ENCODE results near the gene SPATS2L.
A peak's percentile ranks its signal among the peaks of the same experiment; 100 is the strongest.

The SPATS2L gene

DNA sequence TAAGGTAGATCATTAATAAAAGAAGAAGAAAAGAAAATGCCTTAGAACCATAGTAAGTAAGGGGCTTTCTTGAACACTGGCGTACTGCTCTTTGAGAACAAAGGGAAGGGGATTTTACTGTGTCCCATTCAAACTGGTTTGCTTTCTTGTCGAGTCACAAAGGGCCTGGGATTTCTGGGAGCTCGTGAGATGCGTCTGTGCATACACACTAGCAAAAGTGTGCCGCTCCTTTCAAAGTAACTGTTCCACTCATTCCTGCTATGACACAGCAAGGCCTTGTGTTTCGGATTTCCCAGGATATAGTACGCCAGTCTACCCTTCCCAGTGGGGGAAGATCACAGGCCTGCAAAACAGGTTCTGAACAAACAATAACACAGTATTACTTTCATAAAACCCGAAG lies 110.4 kb downstream of the SPATS2L start:
- no peak for DNase-seq (ENCODE audit: low read depth)

DNA sequence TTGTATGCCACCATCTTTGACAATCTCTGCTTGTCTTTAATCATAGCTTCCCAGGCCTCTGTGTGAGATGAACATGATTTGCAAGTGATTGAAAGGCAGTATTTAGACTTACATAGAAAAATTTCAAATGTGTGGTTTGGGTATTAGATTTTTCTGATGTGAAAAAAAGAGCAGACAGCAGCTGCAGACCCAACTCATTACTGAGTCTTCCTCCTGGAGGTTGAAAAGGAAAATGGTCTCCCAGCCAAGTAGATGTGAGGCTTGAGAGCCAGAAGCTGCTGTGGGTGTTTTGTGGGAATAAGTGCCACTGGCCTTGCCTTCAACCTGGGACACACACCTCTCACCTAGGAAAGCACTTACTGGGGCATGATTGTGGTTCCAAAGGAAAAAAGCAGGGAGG lies 110.9 kb downstream of the SPATS2L start:
- no peak for DNase-seq (ENCODE audit: low read depth)

DNA sequence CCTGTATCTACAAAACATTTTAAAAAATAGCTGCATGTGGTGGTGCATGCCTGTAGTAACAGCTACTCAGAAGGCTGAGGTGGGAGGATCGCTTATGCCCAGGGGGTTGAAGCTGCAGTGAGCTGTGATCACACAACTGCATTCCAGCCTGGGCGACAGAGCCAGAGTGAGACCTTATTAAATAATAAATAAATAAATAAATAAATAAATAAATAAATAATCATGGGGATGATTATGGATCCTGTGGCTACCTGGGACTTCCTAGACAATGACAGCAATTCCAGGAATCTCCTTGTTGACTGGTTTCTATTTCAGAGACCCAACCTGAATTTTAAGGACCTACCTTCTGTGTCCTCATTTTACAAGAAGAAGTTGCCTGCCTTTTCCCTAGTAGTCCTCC lies 111.9 kb downstream of the SPATS2L start:
- no peak for DNase-seq (ENCODE audit: low read depth)

DNA sequence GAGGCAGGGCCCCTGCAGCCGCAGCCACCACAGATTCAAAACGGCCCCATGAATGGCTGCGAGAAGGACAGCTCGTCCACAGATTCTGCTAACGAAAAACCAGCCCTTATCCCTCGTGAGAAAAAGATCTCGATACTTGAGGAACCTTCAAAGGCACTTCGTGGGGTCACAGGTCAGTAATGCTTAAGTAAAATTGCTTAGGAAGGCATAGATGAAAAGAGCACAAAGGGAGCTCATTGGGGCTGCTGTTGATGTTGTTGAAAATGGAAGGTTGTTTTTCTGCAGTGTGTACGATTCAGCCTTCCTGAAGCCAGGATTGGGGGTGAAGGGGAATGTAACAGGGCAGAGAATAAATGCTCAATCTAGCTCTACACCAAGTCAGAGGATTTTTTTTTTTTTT lies 112.8 kb downstream of the SPATS2L start:
- no peak for DNase-seq (ENCODE audit: low read depth)

DNA sequence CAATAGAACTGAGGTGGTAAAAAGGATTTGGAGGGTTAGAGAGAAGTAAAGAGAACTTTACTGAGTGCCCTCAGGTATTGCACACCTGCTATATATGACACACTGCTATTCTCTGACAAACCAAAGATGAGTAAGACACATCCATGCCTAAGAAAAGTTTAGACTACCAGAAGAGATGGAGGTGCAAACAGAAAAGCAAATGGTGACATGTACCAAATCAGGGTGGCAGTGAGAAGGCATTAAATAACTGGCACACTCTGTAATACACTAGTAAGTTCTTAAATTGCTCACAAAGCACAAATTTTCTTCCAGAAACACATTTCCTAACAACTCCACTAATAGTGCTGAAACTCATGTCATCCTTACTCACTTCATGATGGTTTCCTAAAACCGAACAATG lies 114.8 kb downstream of the SPATS2L start:
- no peak for DNase-seq (ENCODE audit: low read depth)

DNA sequence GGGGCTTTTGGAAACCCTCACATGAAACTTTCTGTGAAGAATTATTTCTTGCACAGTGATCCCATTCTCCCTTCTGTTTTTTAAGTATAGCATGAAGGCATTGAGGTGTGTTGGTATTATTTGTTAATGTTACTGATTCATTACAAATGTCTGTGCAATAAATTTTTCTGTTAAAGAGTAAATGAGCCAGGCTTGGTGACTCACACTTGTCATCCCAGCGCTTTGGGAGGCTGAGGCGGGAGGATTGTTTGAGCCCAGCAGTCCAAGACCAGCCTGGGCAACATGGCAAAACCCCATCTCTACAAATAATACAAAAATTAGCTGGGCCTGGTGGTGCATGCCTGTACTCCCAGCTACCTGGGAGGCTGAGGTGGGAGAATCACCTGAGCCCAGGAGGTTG lies 115.6 kb downstream of the SPATS2L start:
- no peak for DNase-seq (ENCODE audit: low read depth)

DNA sequence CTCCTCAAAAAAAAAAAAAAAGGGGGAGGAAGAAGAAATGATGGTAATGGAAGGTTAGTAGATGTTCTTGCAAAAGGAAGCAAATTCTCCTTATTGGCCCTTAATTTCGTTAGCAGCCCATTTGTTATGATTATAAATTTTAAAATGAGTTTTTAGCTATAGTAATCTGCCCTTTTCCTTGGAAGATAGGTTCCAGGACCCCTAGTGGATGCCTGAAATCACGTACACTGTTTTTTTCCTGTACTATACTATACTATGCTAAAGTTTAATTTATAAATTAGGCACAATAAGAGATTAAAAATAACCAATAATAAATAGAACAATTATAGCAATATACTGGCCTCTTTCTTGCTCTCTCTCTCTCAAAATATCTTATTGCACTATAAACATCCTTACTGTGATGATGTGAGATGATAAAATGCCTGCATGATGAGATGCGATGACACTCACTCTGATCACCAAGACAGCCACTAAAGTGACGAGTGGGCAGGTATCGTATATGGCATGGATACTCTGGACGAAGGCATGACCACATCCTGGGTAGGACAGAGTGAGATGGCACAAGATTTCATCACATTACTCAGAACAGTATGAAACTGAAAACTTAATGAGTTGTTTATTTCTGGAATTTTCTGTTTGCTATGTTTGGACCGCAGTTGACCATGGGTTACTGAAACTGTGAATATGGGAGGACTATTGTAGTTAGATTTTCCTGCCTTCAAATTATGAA lies 116.2 kb downstream of the SPATS2L start:
- DNase-seq (ENCODE audit: low read depth), result no peak

DNA sequence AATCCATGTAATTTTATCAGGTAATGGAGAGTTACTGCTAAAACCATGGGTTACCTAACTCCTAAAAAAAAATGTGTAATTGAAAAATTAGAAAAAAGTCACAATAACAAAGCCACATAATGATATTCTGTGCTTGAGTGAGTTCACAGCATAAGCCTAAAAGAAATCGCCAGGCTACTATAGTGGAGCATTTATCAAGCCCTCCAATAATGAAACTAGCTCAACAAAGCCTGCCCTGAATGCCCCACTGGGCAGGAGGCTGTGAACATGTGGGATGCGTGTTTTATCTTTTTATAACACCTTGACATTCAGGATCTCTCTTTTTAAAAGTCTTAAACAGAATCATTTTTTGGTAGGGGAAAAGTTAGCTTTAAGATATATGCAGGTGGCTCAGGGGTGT lies 117.0 kb downstream of the SPATS2L start:
- no peak for DNase-seq (ENCODE audit: low read depth)

DNA sequence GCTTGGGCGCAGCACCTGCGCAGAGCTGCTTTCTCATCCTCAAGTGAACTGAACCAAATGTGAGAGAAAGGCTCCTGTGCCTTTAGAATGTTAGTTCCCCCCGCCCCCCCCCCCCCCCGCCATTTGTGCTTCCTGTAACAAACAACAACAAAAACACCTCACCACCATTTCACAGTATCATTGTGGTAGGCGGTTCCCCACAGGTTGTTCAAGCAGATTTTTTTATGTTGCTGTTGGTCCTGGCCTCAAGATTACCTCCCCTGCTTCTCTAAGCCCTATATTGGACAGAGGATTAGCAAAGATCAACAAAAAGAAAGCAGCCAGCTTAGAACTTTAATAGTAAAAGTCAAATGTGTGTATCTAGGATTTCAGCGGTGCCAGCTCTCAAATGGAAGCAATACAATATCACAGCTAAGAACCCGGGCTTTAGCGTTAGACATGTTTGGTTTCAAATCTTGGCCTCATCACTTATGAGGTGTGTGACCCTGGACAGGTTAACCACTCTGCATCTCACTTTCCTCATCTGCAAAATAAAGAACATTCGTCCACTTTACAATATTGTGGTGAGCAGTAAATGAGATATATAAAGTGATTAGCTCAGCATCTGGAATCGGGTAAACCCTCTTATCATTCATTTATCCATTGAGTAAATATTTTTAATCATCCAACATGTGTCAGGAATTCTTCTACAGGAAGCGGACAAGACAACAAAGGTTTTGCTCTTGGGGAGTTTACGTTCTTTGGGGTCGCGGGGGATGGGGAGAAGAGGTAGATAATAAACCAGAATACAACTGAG lies 118.7 kb downstream of the SPATS2L start:
- DNase-seq (ENCODE audit: low read depth), result no peak

DNA sequence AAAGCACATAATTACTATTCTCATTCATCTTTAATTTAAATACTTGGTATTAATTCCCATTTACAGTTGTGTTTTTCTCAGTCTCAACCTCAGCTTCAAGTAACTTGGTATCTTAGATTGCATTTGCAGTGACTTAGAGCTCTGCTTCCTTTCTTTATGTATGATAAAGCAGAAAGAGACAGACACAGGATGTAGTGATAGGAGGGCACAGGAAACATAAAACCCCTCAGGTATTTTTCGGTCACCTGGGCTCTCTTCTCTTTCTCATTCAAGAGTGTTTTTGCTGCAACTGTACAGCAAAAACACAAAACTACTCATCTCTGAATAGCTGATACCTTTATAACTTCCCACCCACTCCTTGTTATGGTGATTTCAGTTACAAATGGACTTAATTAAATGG lies 120.3 kb downstream of the SPATS2L start:
- DNase-seq (ENCODE audit: low read depth), result no peak

DNA sequence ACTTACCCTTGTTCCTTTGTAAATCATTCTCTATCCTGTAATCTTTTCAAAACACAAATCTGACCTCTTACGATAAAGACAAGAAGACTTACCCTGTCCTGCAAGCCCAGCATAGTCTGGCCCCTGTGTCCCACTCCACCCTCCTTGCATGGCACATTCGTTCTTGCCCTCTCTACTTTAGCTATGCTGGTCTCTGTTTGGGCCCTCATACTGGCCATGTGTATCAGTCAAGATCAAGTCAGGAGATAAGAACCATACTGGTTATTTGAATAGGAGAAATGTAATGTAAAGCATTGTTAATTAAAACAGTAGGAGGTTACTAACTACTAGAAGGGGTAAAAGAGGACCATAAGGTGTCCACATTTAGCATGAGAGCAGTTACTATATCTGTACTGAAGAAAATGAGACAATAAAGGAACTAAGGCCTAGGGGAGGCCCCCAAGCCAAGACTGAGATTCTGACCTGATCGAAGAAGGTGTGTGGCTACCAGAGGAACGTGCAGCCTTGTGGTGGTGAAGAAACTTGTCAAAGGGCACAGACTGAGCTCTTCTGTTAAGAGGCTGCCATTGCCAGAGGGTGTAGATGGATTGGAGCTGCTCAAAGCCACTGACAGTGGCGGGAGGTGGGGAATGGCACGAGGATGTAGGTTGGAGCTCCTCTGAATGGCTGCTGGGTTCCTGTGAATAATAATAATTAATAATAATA lies 122.6 kb downstream of the SPATS2L start:
- no peak for DNase-seq (ENCODE audit: low read depth)

DNA sequence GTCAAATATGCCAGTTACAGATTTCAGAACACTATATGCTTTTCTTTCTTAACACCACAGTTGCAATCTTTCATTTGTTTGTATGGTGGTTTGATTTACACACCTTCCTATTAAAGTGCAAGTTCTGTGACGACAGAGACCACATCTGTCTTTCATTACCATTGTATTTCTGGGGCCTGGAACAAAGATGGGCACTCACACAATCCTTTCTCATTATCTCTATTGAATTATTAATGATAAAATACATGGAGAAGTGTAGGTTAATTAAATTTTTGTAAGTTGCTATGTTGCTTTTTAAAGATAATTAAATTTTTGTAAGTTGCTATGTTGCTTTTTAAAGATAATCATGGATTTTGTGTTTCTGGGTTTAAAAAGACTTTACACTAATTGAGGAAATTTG lies 123.5 kb downstream of the SPATS2L start:
- DNase-seq (ENCODE audit: low read depth), result no peak

DNA sequence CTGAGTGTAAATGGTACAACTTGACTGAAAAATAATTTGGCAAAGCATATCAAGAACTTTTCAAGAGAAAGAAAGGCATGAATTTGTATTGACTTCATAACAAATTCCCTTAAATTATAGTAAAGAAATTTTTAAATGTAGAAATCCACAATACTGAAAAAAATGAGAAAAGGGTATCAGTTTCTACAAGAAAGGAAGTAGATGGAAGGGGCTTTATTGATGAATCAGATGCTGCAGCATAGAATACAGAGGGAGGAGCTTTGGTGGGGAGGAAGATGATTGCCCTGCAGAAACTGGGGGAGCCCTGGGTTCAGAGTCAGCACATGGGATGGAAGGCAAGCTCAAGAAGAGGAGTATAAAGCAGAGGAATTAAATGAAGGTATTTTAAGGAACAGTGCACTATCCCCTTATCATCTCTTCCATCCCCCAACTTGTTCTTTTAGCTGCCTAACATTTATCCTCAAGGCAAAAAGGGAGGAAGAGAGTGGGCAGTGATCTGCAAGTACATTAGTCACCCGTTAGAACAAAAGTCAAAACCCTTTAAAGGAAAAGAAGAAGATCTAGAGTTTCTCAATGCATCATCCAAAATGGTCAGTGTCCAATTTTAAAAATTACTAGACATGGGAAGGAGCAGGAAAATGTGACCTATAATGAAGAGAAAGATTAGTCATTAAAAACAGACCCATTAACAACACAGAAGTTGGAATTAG lies 125.7 kb downstream of the SPATS2L start:
- DNase-seq (ENCODE audit: low read depth), result no peak

DNA sequence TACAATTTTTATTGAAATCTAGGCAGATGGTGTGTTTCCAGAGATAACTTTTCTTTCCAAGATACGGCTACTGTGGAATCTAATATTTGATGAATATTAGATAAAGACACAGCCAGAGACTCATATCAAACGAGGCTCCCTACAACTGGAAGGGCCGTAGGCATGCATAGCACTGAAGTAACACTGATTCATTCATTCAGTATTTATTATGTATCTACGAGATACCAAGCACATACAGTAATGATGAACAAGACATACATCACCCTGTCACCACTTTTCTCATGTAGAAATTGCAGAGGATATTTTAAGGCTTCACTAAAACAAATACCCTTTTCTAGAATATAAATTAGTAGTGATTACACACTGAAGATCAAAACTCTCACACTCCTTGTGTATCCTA lies 128.9 kb downstream of the SPATS2L start:
- no peak for DNase-seq (ENCODE audit: low read depth)

DNA sequence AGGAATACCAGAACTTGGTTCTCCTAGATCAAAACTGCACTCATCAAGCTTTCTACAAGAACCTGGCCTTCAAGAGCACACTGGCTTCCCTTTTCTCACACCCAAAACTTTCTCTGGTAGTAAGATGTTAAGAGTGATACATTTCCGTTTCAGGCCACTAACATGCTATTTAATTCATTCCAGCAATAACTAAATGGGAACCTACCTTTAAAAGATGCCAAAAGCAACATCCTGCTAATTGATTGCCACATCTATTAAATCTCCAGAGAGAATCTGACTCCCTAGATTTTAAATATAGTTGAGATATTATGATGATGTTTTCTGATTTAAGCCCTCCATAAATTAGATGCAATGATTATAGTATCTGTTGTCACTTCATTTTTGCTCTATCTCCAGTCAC lies 131.8 kb downstream of the SPATS2L start:
- DNase-seq (ENCODE audit: low read depth), result no peak

DNA sequence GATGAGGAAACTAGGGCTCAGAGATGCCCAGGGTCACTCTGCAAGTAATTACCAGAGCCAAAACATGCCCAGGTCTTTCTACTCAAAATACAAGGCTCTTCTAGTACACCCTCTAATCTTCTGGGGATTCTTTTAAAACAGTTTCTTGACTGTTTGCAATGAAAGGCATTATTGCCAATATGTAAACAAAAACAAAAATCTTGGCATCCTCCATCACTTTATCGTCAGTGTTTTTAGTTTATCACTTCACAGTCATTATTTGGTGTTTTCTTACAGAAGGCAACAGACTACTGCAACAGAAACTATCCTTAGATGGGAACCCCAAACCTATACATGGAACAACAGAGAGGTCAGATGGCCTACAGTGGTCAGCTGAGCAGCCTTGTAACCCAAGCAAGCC lies 132.4 kb downstream of the SPATS2L start:
- DNase-seq (ENCODE audit: low read depth), result no peak

DNA sequence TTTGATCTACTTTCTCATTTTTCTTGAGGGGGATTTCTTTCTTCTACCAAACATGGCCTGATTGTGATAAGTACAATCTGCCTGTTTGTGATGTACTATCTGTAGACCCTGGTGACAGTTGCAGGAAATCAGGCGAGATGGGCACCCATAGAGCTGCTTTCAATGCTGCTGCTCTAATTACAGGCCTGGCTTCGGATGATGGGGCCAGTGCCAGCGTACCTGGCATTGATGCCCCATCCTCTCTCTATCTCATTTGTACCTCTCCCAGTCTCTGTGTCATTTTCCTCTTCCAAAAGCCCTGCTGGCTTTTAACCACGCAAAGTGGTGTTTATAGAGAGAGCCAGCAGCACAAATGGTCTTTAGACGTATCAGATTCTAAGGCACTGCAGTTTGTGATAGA lies 133.5 kb downstream of the SPATS2L start:
- no peak for DNase-seq (ENCODE audit: low read depth)

DNA sequence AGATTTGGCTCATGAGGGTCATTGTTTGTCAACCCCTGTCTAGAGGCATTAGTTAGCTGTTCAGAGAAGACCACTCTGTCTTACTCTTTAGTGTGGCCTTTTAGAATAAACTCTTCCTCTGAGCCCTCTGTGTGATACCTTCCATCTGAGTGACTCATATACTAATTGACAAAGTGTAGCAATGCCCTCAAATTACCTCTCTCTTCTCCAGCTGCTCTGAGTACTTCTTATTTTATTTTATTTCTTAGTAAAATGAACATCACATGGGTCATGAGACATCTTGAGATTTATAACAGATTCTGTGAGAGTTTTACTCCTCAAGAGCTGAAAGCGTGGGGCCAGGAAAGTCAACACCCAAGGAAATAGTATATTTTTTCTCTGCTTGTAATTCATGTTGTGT lies 136.0 kb downstream of the SPATS2L start:
- DNase-seq (ENCODE audit: low read depth), result peak; percentile 23

DNA sequence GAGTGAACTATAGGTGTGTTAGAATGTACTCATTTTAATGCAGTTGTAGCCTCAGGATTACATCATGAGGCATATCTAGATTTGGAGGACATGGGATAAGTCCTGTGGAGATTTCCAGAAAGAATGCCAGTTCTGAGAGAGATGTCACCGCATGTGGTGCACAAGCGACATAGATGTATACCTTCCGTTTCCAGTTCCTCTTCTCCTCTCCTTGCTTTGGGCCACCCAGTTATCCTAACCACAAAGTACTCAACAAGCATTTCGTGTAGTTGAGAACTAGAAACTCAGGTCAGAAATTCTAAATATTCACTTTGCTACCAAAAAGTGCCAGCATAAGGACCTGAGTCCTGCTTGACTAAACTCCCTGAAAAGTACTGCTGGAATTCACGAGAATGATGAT lies 136.9 kb downstream of the SPATS2L start:
- DNase-seq (ENCODE audit: low read depth), result no peak

DNA sequence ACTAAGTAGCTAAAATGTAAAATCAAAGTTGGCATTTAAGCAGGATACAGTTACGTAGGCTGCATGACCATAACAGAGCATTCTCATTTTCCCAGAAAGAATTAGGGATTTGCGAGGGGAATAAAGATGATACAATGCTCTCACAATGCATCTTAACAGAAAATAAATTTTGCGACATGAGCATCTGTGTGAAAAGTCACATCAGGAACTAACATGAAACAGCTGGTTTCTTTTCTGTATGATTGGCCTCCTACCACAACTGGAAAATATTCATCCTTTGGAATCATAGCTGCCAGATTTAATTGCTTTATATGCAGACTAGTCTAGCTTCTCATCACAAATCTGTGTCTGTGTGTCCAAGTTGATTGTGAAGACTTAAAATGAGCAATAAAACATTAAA lies 137.4 kb downstream of the SPATS2L start:
- DNase-seq (ENCODE audit: low read depth), result no peak

DNA sequence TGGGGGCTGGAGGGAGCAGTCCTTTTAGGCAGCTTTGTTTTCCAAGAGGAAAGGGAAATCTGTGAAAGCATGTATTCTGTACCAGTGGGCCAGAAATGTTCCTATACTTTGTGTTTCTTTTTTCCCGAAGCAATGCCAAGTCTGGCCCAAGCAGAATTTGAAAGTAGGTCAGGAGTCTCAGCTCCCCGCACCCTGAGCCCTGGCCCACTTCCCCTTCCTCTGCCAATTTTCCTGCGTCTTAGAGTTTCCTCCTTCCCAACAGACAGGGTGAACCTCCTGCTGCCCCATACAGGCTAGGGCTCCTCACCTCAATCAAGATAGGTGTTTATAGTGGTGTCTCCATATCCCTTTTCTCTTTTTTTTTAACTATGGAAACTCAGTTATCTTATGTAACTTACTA lies 138.0 kb downstream of the SPATS2L start:
- no peak for DNase-seq (ENCODE audit: low read depth)

DNA sequence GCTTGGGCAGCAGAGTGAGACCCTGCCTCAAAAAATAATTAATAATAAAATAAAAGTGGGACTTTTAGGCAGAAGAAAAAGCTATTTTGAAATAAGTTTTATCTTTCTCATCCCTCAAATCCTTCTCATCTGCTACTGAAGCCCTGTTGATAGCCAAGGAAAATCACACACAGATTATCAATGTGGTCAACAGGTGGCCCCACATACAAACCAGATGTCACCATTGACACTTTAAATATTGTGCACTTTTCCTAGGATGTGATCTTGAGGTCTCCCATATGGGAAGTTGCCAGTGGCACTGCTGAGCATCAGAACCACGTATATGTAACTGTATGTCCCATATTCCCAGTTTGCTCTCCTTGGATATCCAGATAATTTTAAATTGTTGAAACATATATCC lies 138.8 kb downstream of the SPATS2L start:
- no peak for DNase-seq (ENCODE audit: low read depth)

DNA sequence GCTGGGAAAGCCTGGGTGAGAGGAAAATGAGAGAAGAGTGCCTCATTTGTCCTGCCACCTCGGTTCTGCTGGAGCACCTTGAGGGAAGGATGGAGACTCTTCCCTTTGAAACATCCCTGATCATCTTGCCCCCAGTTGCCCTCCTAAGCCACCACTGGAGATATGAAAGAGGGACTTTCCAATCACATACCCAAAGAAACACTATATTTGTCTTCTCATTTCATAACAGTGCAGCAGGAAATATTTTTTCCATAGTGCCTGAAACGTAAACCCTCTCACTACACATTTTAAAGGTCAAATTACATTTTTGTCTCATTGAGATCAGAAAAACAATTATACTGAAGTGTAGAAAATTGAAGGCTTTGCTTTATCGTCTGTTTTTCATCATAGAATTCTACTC lies 140.1 kb downstream of the SPATS2L start:
- DNase-seq (ENCODE audit: low read depth), result no peak

All from fibroblast of the conjunctiva (primary cell).